Endothelial cell (in vitro differentiated cells): Measurements from ENCODE around the gene DNAJC4. TPM values are rescaled to one million over a fixed set of nuclear protein-coding genes. Genes with fewer than 3 reads are reported as not detected.

ENCODE experiments used
- DNase-seq: peaks from one replicate; pipeline ENCODE4 v3.0.0; 2021; ENCODE audit warnings: low spot score
- H3K27ac Mint-ChIP-seq: one replicate; pipeline ENCODE4 v1.8.0; 2021; ENCODE audit warnings: mixed read lengths, inconsistent platforms; ENCODE audit not compliant: unreplicated experiment
- H3K27me3 Mint-ChIP-seq: one replicate; pipeline ENCODE4 v1.8.0; 2021; ENCODE audit warnings: mild to moderate bottlenecking, moderate library complexity, mixed read lengths, inconsistent platforms; ENCODE audit not compliant: unreplicated experiment
- H3K36me3 Mint-ChIP-seq: one replicate; pipeline ENCODE4 v1.8.0; 2021; ENCODE audit warnings: mild to moderate bottlenecking, low read depth, mixed read lengths, inconsistent platforms; ENCODE audit not compliant: unreplicated experiment
- H3K4me1 Mint-ChIP-seq: one replicate; pipeline ENCODE4 v1.8.0; 2021; ENCODE audit warnings: mild to moderate bottlenecking, mixed read lengths, inconsistent platforms; ENCODE audit not compliant: unreplicated experiment
- H3K4me3 Mint-ChIP-seq: one replicate; pipeline ENCODE4 v1.8.0; 2021; ENCODE audit warnings: mild to moderate bottlenecking, mixed read lengths, inconsistent platforms; ENCODE audit not compliant: unreplicated experiment
- H3K9me3 Mint-ChIP-seq: one replicate; pipeline ENCODE4 v1.8.0; 2021; ENCODE audit warnings: mixed read lengths, inconsistent platforms; ENCODE audit not compliant: unreplicated experiment
- total RNA-seq: library from RNA; stranded (reverse); fragmentation: NEBNext Ultra II Directional; extraction: Animal tissue kit (Norgen Biotek cat#: 25700); gene quantifications from one replicate; pipeline ENCODE4 v1.2.1, GENCODE V29; 2021; ENCODE audit not compliant: unreplicated experiment
- TF ChIP-seq, protein P1 (sequence below): fragments of 200-600 bp; sonication (generic); IDR thresholded peaks from one replicate; pipeline ENCODE4 v1.5.0; 2021; ENCODE audit warnings: antibody characterized with exemption; ENCODE audit not compliant: unreplicated experiment

The DNAJC4 gene
- total RNA-seq, 1 donor from 2014 or later = 38.0 TPM

DNA sequence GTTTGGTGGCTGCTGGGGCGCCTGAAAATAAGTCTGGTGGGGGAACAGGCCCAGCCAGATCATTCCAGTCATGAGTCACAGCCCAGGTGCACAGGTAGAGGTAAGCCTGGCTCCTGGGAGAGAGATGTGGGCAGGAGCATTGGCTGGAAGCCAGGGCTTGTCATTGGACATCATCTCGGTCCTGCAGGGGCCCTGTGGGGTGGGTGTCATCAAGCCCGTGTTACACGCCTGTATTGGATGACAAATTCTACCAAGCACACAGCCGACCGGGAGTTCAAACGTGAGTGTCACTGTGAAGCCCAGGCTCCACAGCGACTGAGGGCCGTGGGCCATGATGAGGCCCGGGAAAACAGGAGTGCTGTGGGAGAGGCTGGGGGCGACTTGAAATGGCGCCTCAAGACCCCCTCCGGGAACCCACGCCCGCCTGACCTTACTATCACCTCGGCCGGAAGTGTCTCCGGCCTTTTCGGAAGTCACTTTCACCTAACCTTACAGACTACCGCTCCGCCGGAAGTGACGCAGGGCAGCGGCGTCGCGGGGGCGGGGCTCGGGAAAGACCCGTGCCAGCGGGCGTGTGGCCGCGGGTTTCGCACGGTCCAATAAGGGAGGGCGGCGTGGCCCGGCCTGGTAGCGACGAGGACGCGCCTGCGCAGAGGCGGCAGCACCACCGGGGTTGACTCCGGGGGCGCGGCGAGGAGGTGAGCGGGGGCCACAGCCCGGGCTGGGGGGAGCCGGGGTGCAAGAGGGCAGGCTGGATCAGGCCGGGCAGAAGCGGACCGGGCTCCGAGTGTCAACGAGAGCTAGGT lies 10.3 kb downstream of the DNAJC4 start, which contains the start of gene FKBP2:
FKBP2 (plus strand) TSS at position 661 of the 806 bp plus-strand sequence. CDS start 1,293 bp downstream, outside the sequence.
- H3K27me3 Mint-ChIP-seq = peaks cover 19% of the 10 kb centered on the region
- peaks cover 8% of the 10 kb centered on the region for H3K4me1 Mint-ChIP-seq
- no peaks in the 10 kb centered on the region for H3K9me3 Mint-ChIP-seq
- peaks cover 6% of the 10 kb centered on the region for H3K36me3 Mint-ChIP-seq
- peak within 1 kb of the TSS; percentile 90 for H3K4me3 Mint-ChIP-seq
- TF ChIP-seq, protein P1, sequence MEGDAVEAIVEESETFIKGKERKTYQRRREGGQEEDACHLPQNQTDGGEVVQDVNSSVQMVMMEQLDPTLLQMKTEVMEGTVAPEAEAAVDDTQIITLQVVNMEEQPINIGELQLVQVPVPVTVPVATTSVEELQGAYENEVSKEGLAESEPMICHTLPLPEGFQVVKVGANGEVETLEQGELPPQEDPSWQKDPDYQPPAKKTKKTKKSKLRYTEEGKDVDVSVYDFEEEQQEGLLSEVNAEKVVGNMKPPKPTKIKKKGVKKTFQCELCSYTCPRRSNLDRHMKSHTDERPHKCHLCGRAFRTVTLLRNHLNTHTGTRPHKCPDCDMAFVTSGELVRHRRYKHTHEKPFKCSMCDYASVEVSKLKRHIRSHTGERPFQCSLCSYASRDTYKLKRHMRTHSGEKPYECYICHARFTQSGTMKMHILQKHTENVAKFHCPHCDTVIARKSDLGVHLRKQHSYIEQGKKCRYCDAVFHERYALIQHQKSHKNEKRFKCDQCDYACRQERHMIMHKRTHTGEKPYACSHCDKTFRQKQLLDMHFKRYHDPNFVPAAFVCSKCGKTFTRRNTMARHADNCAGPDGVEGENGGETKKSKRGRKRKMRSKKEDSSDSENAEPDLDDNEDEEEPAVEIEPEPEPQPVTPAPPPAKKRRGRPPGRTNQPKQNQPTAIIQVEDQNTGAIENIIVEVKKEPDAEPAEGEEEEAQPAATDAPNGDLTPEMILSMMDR = no peak
- DNase-seq = peak; percentile 95
- peak within 1 kb of the TSS; percentile 90 for H3K27ac Mint-ChIP-seq

- peaks cover 6% of the 10 kb centered on the region for H3K36me3 Mint-ChIP-seq
- no peak overlapping the region for H3K27ac Mint-ChIP-seq
- peaks cover 8% of the 10 kb centered on the region for H3K4me1 Mint-ChIP-seq
- peak overlapping the region; percentile 90 for H3K4me3 Mint-ChIP-seq
- H3K9me3 Mint-ChIP-seq = no peaks in the 10 kb centered on the region
- peak; percentile 100 for DNase-seq
- peaks cover 18% of the 10 kb centered on the region for H3K27me3 Mint-ChIP-seq
- TF ChIP-seq, protein P1 = no peak
Measured at GRCh38 chr11:64241241-64241490, 10.8 kb downstream of the DNAJC4 start.

- Mint-ChIP-seq H3K36me3 (peaks cover 6% of the 10 kb centered on the region), H3K9me3 (no peaks in the 10 kb centered on the region), H3K27me3 (peaks cover 18% of the 10 kb centered on the region), H3K4me3 (peak overlapping the region; percentile 90), H3K27ac (no peak overlapping the region), H3K4me1 (peaks cover 8% of the 10 kb centered on the region)
- TF ChIP-seq, protein P1 = no peak
- DNase-seq = peak; percentile 37
Measured at GRCh38 chr11:64241491-64242374, 11.4 kb downstream of the DNAJC4 start.

DNA sequence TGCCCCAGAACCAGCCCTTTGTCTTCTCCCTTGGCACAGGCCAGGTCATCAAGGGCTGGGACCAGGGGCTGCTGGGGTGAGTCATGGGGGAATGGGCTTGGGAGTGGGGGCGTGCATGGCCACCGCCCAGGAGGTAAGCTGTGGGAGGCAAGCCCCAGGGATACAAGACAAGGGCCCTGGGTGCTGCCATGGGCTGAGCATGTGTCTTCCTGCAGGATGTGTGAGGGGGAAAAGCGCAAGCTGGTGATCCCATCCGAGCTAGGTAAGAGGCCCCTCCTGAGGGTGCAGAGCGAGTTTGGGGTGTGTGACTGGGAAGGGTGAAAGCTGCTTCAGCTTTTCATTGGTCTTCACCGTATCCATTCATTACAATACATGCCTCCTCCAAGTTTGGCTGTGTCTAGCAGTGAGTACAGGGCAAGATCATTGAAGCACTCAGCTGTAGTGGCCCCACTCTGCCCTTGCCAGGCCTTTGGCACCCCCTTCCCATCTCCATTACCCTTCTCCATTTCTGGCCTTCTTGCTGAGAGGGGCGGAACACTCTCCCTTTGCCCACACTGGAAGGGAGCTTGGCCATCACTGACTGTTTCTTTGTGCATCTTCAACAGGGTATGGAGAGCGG lies 13.0 kb downstream of the DNAJC4 start:
- TF ChIP-seq, protein P1 = no peak
- peaks cover 11% of the 10 kb centered on the region for H3K36me3 Mint-ChIP-seq
- peaks cover 15% of the 10 kb centered on the region for H3K4me1 Mint-ChIP-seq
- H3K27me3 Mint-ChIP-seq = peaks cover 17% of the 10 kb centered on the region
- peak overlapping the region; percentile 42 for H3K27ac Mint-ChIP-seq
- peak overlapping the region; percentile 62 for H3K4me3 Mint-ChIP-seq
- no peak for DNase-seq
- H3K9me3 Mint-ChIP-seq = no peaks in the 10 kb centered on the region
